Memory B cell (primary cell): ENCODE measurements around the gene PARP14.

Source experiments
- ATAC-seq: fragments of 150-1000 bp; cut with Tn5 transposase; 2 replicates; pipeline ENCODE4 v1.10.0; 2021; ENCODE audit warnings: low read depth, mild to moderate bottlenecking, moderate library complexity
- DNase-seq, 2 donors: peaks; one replicate each; pipeline ENCODE4 v3.0.0; 2022; ENCODE audit warnings: low spot score in 2 of 2
- H3K27ac Mint-ChIP-seq: one replicate; pipeline ENCODE4 v1.8.0; 2022; ENCODE audit warnings: mild to moderate bottlenecking, moderate library complexity, mixed read lengths
- H3K27me3 Mint-ChIP-seq: one replicate; pipeline ENCODE4 v1.8.0; 2022; ENCODE audit warnings: mixed read lengths
- H3K36me3 Mint-ChIP-seq: one replicate; pipeline ENCODE4 v1.8.0; 2022; ENCODE audit warnings: mild to moderate bottlenecking, mixed read lengths
- H3K4me1 Mint-ChIP-seq: one replicate; pipeline ENCODE4 v1.8.0; 2022; ENCODE audit warnings: mixed read lengths
- H3K4me3 Mint-ChIP-seq: one replicate; pipeline ENCODE4 v1.8.0; 2022; ENCODE audit warnings: mild to moderate bottlenecking, moderate library complexity, mixed read lengths
- H3K9me3 Mint-ChIP-seq: one replicate; pipeline ENCODE4 v1.8.0; 2022; ENCODE audit warnings: mixed read lengths

Gene PARP14

GRCh38 chr3:122748347-122748746 is 67.7 kb downstream of the PARP14 start:
- Mint-ChIP-seq H3K4me3 (no peak overlapping the region), H3K9me3 (no peaks in the 10 kb centered on the region), H3K27me3 (no peaks in the 10 kb centered on the region), H3K4me1 (no peaks in the 10 kb centered on the region), H3K27ac (no peak overlapping the region), H3K36me3 (peaks cover 27% of the 10 kb centered on the region)
- DNase-seq (no peak), ATAC-seq (no peak)

GRCh38 chr3:122754929-122755328 is 74.3 kb downstream of the PARP14 start:
- peaks cover 36% of the 10 kb centered on the region for H3K36me3 Mint-ChIP-seq
- H3K27me3 Mint-ChIP-seq: no peaks in the 10 kb centered on the region
- H3K9me3 Mint-ChIP-seq: peaks cover 3% of the 10 kb centered on the region
- peak; percentile 87 for ATAC-seq
- DNase-seq: peak; percentile 12 to 39
- no peak overlapping the region for H3K27ac Mint-ChIP-seq
- H3K4me3 Mint-ChIP-seq: no peak overlapping the region
- peaks cover 4% of the 10 kb centered on the region for H3K4me1 Mint-ChIP-seq

- Mint-ChIP-seq H3K27me3 (no peaks in the 10 kb centered on the region), H3K4me3 (no peak overlapping the region), H3K27ac (no peak overlapping the region), H3K36me3 (peaks cover 35% of the 10 kb centered on the region), H3K4me1 (peaks cover 4% of the 10 kb centered on the region), H3K9me3 (peaks cover 3% of the 10 kb centered on the region)
- no peak for ATAC-seq
- DNase-seq: no peak
Observed at GRCh38 chr3:122755491-122755890, 74.9 kb downstream of the PARP14 start.

DNA sequence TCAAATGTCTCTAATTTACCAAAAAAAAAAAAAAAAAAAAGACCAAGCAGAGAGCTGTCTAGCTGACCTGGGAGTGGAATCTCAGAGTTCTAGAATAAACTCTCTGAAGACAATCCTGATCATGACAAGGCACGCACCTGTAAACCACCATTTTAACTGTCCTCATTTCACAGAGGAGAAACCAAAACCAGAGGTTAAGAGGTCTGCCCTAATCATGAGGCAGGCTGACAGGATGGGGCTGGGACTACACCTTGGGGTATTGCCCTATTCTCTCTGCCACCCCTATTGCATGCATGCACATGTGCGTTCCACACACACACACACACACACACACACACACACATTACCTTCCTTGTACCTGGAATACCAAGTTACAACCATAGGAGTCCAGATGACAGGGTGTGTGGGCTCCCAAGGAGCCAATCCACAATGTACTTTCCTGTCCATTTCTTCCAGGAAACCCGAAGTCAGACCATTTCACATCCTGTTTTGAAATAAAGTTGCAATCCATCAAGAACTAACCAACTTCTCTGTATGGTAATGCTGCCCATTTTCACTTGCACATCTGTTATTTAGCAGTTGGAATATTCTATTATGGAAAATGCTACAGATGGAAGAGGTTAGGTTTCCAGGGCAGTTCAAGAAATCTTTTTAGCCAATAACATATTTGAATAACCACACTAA is 78.4 kb downstream of the PARP14 start:
- Mint-ChIP-seq H3K4me3 (no peak overlapping the region), H3K27me3 (no peaks in the 10 kb centered on the region), H3K9me3 (peaks cover 3% of the 10 kb centered on the region), H3K4me1 (peaks cover 11% of the 10 kb centered on the region), H3K36me3 (peaks cover 24% of the 10 kb centered on the region), H3K27ac (no peak overlapping the region)
- DNase-seq (no peak), ATAC-seq (no peak)

DNA sequence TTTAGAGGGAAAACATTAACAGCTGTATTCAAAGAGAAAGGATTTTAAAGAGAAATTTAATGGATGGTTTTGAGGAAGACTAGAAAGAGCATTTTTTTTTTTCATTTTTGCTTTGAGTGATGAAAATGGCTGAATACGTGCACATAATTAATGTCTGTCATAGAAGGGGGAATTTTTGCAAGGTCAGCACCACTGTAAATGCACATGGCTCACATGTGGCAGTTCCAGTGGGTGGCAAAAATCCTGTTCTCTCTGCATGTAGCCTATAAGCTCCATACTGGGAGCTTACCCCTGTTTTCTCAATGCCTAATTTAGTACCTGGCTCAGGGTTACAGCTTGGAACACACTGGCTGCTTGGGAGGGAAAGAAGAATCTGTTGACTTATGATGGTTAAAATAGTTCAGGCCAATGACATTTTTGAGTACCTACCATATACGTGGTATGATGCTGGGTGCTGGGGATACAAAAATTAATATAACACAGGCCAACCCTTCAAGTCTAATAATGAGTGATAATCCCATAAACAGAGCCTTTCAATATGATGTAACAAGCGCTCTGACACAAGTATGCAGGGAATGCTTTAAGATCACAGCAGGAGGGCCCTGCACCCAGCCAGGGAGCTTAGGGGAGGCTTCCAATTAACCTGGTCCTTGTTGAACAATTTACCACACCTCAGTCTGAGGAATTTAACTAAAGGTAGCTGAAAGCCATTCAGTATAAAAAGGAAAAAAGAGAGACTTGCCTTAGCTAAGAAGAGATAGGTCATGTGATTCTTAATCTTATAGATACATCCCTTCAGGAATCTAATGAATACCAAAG is 80.0 kb downstream of the PARP14 start:
- H3K27me3 Mint-ChIP-seq: no peaks in the 10 kb centered on the region
- H3K4me1 Mint-ChIP-seq: peaks cover 7% of the 10 kb centered on the region
- no peak for ATAC-seq
- peaks cover 16% of the 10 kb centered on the region for H3K36me3 Mint-ChIP-seq
- no peak overlapping the region for H3K27ac Mint-ChIP-seq
- DNase-seq: no peak
- no peak overlapping the region for H3K4me3 Mint-ChIP-seq
- H3K9me3 Mint-ChIP-seq: no peaks in the 10 kb centered on the region

DNA sequence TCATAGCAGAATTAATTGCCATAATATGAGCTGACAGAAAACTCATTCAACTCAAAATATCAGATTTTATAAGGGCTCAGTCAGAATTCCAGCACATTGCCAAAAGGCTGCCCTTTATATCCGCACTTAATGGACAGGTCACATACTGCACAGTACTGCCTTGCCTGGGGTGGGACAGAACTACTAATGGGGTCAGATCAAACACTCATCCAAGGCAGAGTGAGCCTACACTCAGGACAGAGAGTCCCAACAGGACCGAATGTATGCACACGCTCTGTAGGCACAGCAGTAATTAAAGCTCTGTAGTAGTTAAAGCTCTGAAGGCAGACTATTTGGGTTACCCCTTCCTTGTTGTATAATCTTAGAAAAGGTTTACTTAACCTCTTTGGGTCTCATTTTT is 85.8 kb downstream of the PARP14 start:
- H3K27ac Mint-ChIP-seq: no peak overlapping the region
- ATAC-seq (no peak), DNase-seq (no peak)
- no peak overlapping the region for H3K4me3 Mint-ChIP-seq
- no peaks in the 10 kb centered on the region for H3K9me3 Mint-ChIP-seq
- no peaks in the 10 kb centered on the region for H3K27me3 Mint-ChIP-seq
- H3K4me1 Mint-ChIP-seq: peaks cover 7% of the 10 kb centered on the region
- H3K36me3 Mint-ChIP-seq: peaks cover 28% of the 10 kb centered on the region

GRCh38 chr3:122767540-122768372 is 87.1 kb downstream of the PARP14 start:
- no peaks in the 10 kb centered on the region for H3K27me3 Mint-ChIP-seq
- peaks cover 28% of the 10 kb centered on the region for H3K36me3 Mint-ChIP-seq
- H3K9me3 Mint-ChIP-seq: no peaks in the 10 kb centered on the region
- H3K4me1 Mint-ChIP-seq: peaks cover 4% of the 10 kb centered on the region
- H3K27ac Mint-ChIP-seq: no peak overlapping the region
- ATAC-seq: no peak
- no peak overlapping the region for H3K4me3 Mint-ChIP-seq
- no peak for DNase-seq

DNA sequence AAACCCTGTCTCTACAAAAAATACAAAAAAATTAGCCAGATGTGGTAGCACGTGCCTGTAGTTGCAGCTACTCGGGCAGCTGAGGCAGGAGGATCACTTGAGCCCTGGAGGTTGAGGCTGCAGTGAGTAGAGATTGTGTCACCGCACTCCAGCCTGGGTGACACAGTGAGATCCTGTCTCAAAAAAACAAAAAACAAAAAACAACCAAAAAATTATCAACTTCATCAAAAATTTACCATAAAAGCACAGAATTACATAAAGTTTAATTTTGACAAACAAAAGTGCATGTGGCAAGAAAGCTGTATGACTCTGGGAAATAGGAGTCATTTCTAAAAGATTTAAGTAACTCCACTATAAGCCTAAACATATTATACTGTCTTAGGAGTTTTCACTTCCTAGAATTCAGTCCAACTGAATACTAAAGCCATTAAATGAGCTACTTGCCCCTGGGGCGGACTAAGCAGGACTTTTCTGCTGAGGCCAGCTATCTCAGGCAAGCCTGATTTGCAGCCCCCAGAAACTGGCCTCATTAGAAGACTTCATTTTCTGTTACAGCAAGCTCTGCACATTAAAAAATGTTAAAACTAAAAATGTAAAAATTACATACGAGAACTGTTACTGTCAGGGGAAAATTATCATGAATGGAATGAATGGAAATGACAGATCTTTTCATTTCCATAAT is 90.0 kb downstream of the PARP14 start:
- Mint-ChIP-seq H3K36me3 (peaks cover 25% of the 10 kb centered on the region), H3K9me3 (no peaks in the 10 kb centered on the region)

GRCh38 chr3:122772827-122773226 is 92.2 kb downstream of the PARP14 start:
- no peak overlapping the region for H3K4me3 Mint-ChIP-seq
- DNase-seq: no peak
- H3K36me3 Mint-ChIP-seq: peaks cover 17% of the 10 kb centered on the region
- H3K27ac Mint-ChIP-seq: no peak overlapping the region
- H3K9me3 Mint-ChIP-seq: no peaks in the 10 kb centered on the region
- peaks cover 7% of the 10 kb centered on the region for H3K4me1 Mint-ChIP-seq
- ATAC-seq: no peak
- H3K27me3 Mint-ChIP-seq: no peaks in the 10 kb centered on the region

More for the DNA sequence above, 90.0 kb downstream of the PARP14 start:
- H3K4me1 Mint-ChIP-seq: peaks cover 7% of the 10 kb centered on the region
- no peak for ATAC-seq
- no peak overlapping the region for H3K27ac Mint-ChIP-seq
- H3K4me3 Mint-ChIP-seq: no peak overlapping the region
- H3K27me3 Mint-ChIP-seq: no peaks in the 10 kb centered on the region
- no peak for DNase-seq

DNA sequence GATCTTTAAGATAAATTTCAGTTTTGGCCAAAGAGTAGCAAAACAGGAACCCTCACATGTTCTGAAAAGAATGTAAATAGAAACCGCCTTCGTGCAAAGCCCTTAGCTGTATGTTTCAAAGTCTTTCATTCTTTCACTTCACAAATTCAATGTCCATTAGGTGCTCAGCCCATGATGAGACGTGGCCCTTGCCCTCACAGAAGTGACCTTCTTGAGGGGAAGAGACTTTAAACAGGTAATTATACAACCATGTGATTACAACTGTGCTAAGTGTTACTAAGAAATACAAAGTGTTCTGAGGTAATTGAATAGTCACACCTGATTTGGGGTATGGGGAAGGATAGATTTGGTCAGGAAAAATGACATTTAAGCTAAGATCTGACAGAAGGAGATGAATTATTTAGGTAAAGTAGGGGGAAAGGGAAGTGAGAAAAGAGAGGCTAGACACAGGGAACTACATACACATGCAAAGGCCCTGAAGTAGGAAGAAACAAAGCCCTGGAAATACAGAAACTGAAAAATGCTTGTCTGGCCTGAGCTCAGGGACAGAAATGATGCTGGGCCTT is 93.4 kb downstream of the PARP14 start:
- ATAC-seq (no peak), DNase-seq (no peak)
- H3K27me3 Mint-ChIP-seq: no peaks in the 10 kb centered on the region
- peaks cover 7% of the 10 kb centered on the region for H3K4me1 Mint-ChIP-seq
- H3K27ac Mint-ChIP-seq: peak overlapping the region; percentile 4
- H3K9me3 Mint-ChIP-seq: no peaks in the 10 kb centered on the region
- peaks cover 12% of the 10 kb centered on the region for H3K36me3 Mint-ChIP-seq
- H3K4me3 Mint-ChIP-seq: no peak overlapping the region

DNA sequence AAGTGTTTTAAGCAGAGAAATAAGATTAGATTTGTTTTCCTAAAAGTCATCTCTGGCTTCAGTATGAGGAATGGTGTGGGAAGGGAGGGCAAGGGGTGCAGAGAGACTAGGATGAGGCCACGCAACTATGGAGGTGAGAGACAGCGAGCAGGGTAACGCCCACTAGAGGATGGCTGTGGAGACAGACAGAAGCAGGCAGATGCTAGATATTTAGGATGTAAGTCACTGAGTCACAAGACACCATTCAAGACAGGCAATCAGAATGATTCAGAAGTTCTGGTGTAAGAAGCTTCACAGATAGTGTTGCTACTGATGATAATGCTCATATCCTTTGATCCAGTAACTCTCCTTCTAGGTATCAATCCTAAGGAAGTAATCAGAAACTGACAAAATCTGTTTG is 93.9 kb downstream of the PARP14 start:
- no peak for DNase-seq
- no peak for ATAC-seq
- Mint-ChIP-seq H3K9me3 (no peaks in the 10 kb centered on the region), H3K27me3 (no peaks in the 10 kb centered on the region), H3K4me1 (peaks cover 7% of the 10 kb centered on the region), H3K27ac (peak overlapping the region; percentile 4), H3K36me3 (peaks cover 10% of the 10 kb centered on the region), H3K4me3 (no peak overlapping the region)

GRCh38 chr3:122776675-122777468 is 96.2 kb downstream of the PARP14 start:
- H3K4me1 Mint-ChIP-seq: peaks cover 7% of the 10 kb centered on the region
- no peak for ATAC-seq
- no peak overlapping the region for H3K4me3 Mint-ChIP-seq
- DNase-seq: no peak
- H3K27me3 Mint-ChIP-seq: no peaks in the 10 kb centered on the region
- H3K9me3 Mint-ChIP-seq: no peaks in the 10 kb centered on the region
- H3K27ac Mint-ChIP-seq: no peak overlapping the region
- H3K36me3 Mint-ChIP-seq: peaks cover 9% of the 10 kb centered on the region

DNA sequence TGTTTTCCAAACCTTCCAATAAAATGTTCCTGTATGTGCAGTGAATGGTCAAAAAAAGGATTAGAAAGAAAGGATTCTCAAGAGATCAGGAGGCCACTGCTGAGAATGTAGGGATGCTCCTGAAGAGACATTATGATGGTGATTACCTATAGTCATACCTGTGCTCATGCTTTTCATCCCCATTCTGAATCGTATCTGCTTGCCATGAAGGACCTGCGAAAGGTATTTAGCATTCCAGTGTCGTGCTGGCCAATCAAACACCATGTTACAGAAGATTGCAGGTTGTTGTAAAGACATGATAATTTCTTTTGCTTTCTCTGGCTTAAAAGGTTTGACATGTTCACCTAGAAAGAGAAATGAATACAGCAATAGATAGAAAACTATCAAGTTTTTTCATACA is 96.9 kb downstream of the PARP14 start:
- Mint-ChIP-seq H3K36me3 (peaks cover 9% of the 10 kb centered on the region), H3K4me3 (no peak overlapping the region), H3K9me3 (no peaks in the 10 kb centered on the region), H3K27me3 (no peaks in the 10 kb centered on the region), H3K4me1 (peaks cover 7% of the 10 kb centered on the region), H3K27ac (no peak overlapping the region)
- DNase-seq (no peak), ATAC-seq (no peak)
